IMR-90 (cell line): ENCODE measurements around the gene HADHB. TPM values are rescaled to one million over a fixed set of nuclear protein-coding genes. Genes with fewer than 3 reads are reported as not detected.

Experiments
- ATAC-seq: fragments of 200-7000 bp; cut with Tn5 transposase; 2 replicates; pipeline ENCODE4 v1.9.1; 2020; ENCODE audit warnings: low read depth, mild to moderate bottlenecking, moderate library complexity
- BruUV-seq: library from RNA; stranded (reverse); fragments of 400-500 nt; replicated peaks from 2 replicates; lab custom pipeline; 2021; lab: Mats Ljungman, UMichigan
- CTCF ChIA-PET: fragments of 300-600 bp; formaldehyde crosslinking; extraction: SDS; loops from one replicate; lab custom pipeline; 2021; ENCODE audit warnings: antibody characterized with exemption; lab: Yijun Ruan, JAX
- POLR2A ChIA-PET: fragments of 300-600 bp; sonication (Branson Sonifier 250); formaldehyde crosslinking; loops from one replicate; lab custom pipeline; 2022; ENCODE audit warnings: antibody characterized with exemption; ENCODE audit not compliant: unreplicated experiment; lab: Charles Lee
- DNase-seq: peaks from one replicate; pipeline ENCODE4 v3.0.0; 2013
- H2AFZ ChIP-seq: replicated peaks from 2 replicates; pipeline ENCODE3; 2013; ENCODE audit warnings: low read length, mild to moderate bottlenecking; ENCODE audit not compliant: poor library complexity
- H2AK5ac ChIP-seq: 2 replicates; pipeline ENCODE4 v1.6.1; 2013; ENCODE audit warnings: low read depth, low read length, inconsistent platforms
- H2AK9ac ChIP-seq: replicated peaks from 2 replicates; pipeline ENCODE3; 2013; ENCODE audit warnings: mild to moderate bottlenecking, low read depth, low read length, moderate library complexity; ENCODE audit not compliant: poor library complexity
- H2BK120ac ChIP-seq: 2 replicates; pipeline ENCODE4 v1.6.1; 2013; ENCODE audit warnings: low read depth, low read length, inconsistent platforms
- H2BK15ac ChIP-seq: 3 replicates; pipeline ENCODE4 v1.6.1; 2013; ENCODE audit warnings: low read depth, low read length, inconsistent platforms
- H2BK20ac ChIP-seq: 2 replicates; pipeline ENCODE4 v1.6.1; 2013; ENCODE audit warnings: low read depth, mild to moderate bottlenecking, inconsistent platforms, low read length, moderate library complexity
- H2BK5ac ChIP-seq: 2 replicates; pipeline ENCODE4 v1.6.1; 2013; ENCODE audit warnings: mild to moderate bottlenecking, low read depth, low read length, inconsistent platforms; ENCODE audit not compliant: poor library complexity, severe bottlenecking
- H3K14ac ChIP-seq: replicated peaks from 2 replicates; pipeline ENCODE4 v1.6.1; 2013; ENCODE audit warnings: low read depth, low read length, inconsistent platforms
- H3K18ac ChIP-seq: 2 replicates; pipeline ENCODE4 v1.6.1; 2013; ENCODE audit warnings: low read depth, low read length, control low read depth
- H3K23ac ChIP-seq: 2 replicates; pipeline ENCODE4 v1.6.1; 2013; ENCODE audit warnings: low read depth, low read length, inconsistent platforms
- H3K27ac ChIP-seq: 2 replicates; pipeline ENCODE4 v1.5.1; 2013; ENCODE audit warnings: mild to moderate bottlenecking, control low read depth, low read length; ENCODE audit not compliant: insufficient read depth
- H3K27me3 ChIP-seq: 2 replicates; pipeline ENCODE4 v1.6.1; 2013; ENCODE audit warnings: low read length; ENCODE audit not compliant: control insufficient read depth, insufficient read depth
- H3K36me3 ChIP-seq: 2 replicates; pipeline ENCODE4 v1.6.1; 2013; ENCODE audit warnings: low read length, mixed read lengths; ENCODE audit not compliant: control insufficient read depth, insufficient read depth
- H3K4ac ChIP-seq: 2 replicates; pipeline ENCODE4 v1.6.1; 2013; ENCODE audit warnings: low read depth, low read length, inconsistent platforms
- H3K4me1 ChIP-seq: 2 replicates; pipeline ENCODE4 v1.6.1; 2013; ENCODE audit warnings: low read length, mixed read lengths; ENCODE audit not compliant: control insufficient read depth, insufficient read depth
- H3K4me2 ChIP-seq: 2 replicates; pipeline ENCODE4 v1.6.1; 2013; ENCODE audit warnings: low read depth, mild to moderate bottlenecking, control low read depth, low read length, moderate library complexity
- H3K4me3 ChIP-seq: 2 replicates; pipeline ENCODE4 v1.5.1; 2013; ENCODE audit warnings: low read depth, mild to moderate bottlenecking, control low read depth, low read length, moderate library complexity; ENCODE audit not compliant: insufficient read depth
- H3K56ac ChIP-seq: 2 replicates; pipeline ENCODE4 v1.6.1; 2013; ENCODE audit warnings: low read length, inconsistent platforms; ENCODE audit not compliant: insufficient read depth; ENCODE audit errors: extremely low read depth
- H3K79me1 ChIP-seq, 2 experiments: 2 replicates each; pipeline ENCODE4 v1.6.1; 2013; ENCODE audit warnings: low read length in 2 of 2, inconsistent platforms in 1 of 2, low read depth in 1 of 2
- H3K9ac ChIP-seq: 2 replicates; pipeline ENCODE4 v1.6.1; 2013; ENCODE audit warnings: low read depth, low read length, control low read depth
- H3K9me1 ChIP-seq: 2 replicates; pipeline ENCODE4 v1.6.1; 2013; ENCODE audit warnings: low read length, inconsistent platforms; ENCODE audit not compliant: insufficient read depth
- H3K9me3 ChIP-seq: 2 replicates; pipeline ENCODE4 v1.6.1; 2013; ENCODE audit warnings: low read length; ENCODE audit not compliant: control insufficient read depth, insufficient read depth
- H4K20me1 ChIP-seq: 2 replicates; pipeline ENCODE4 v1.6.1; 2013; ENCODE audit warnings: low read length, inconsistent platforms; ENCODE audit not compliant: insufficient read depth
- H4K5ac ChIP-seq: 2 replicates; pipeline ENCODE4 v1.6.1; 2013; ENCODE audit warnings: mild to moderate bottlenecking, low read depth, low read length, control low read depth
- H4K8ac ChIP-seq, 2 experiments: 2 replicates each; pipeline ENCODE4 v1.6.1; 2013; ENCODE audit warnings: low read depth in 2 of 2, low read length in 2 of 2, control low read depth in 1 of 2, inconsistent platforms in 1 of 2
- H4K91ac ChIP-seq: 2 replicates; pipeline ENCODE4 v1.6.1; 2013; ENCODE audit warnings: low read depth, low read length, inconsistent platforms; ENCODE audit not compliant: insufficient read depth
- CEBPB ChIP-seq: IDR thresholded peaks from 2 replicates; pipeline ENCODE4 v1.6.1; 2012; ENCODE audit warnings: low read depth, low read length, improper control_type of control experiment
- ELK1 ChIP-seq: fragments of 150-350 bp; IDR thresholded peaks from 2 replicates; pipeline ENCODE4 v1.6.1; 2016; ENCODE audit warnings: low read depth, mild to moderate bottlenecking, low read length, moderate library complexity, borderline replicate concordance
- FOS ChIP-seq: fragments of 150-350 bp; IDR thresholded peaks from 2 replicates; pipeline ENCODE4 v1.6.1; 2016; ENCODE audit warnings: low read depth, low read length
- MAFK ChIP-seq: IDR thresholded peaks from 2 replicates; pipeline ENCODE4 v1.6.1; 2012; ENCODE audit warnings: low read depth, low read length, improper control_type of control experiment
- MAZ ChIP-seq: IDR thresholded peaks from 2 replicates; pipeline ENCODE4 v1.6.1; 2012; ENCODE audit warnings: low read depth, mild to moderate bottlenecking, low read length, improper control_type of control experiment, moderate library complexity, borderline replicate concordance
- MXI1 ChIP-seq: IDR thresholded peaks from 2 replicates; pipeline ENCODE4 v1.6.1; 2012; ENCODE audit warnings: low read depth, mild to moderate bottlenecking, low read length, moderate library complexity, borderline replicate concordance
- POLR2A ChIP-seq: IDR thresholded peaks from 2 replicates; pipeline ENCODE4 v1.6.1; 2012; ENCODE audit warnings: mild to moderate bottlenecking, low read depth, low read length
- RAD21 ChIP-seq: IDR thresholded peaks from 2 replicates; pipeline ENCODE4 v1.6.1; 2012; ENCODE audit warnings: low read length, improper control_type of control experiment
- RCOR1 ChIP-seq: IDR thresholded peaks from 2 replicates; pipeline ENCODE4 v1.6.1; 2012; ENCODE audit warnings: mild to moderate bottlenecking, low read length, improper control_type of control experiment; ENCODE audit not compliant: insufficient replicate concordance
- RFX5 ChIP-seq: IDR thresholded peaks from 2 replicates; pipeline ENCODE4 v1.8.0; 2012; ENCODE audit warnings: low read depth, mild to moderate bottlenecking, low read length, moderate library complexity
- WGBS, 2 experiments: methylation state at CpG; one replicate each; pipeline versions ENCODE4 v1.1.5 to v1.1.7; 2013; ENCODE audit warnings: missing lambda C conversion rate in 2 of 2; ENCODE audit not compliant: insufficient read length in 1 of 2; ENCODE audit errors: extremely low coverage in 2 of 2; 5-methylcytosine and 5-hydroxymethylcytosine counted together
- dilution Hi-C: fragments of 300-500 bp; cut with HindIII; formaldehyde crosslinking; loops from one replicate; pipeline ENCODE4 v1.14.3; 2018; ENCODE audit warnings: low sequenced_read_pairs; ENCODE audit not compliant: unreplicated experiment
- in situ Hi-C: fragments of 300-500 bp; cut with MboI; formaldehyde crosslinking; loops from 3 replicates; pipeline ENCODE4 v1.14.3; 2019; ENCODE audit warnings: low sequenced_read_pairs, inconsistent platforms, mixed read lengths
- intact Hi-C: fragments of 100-400 bp; cut with micrococcal nuclease; formaldehyde crosslinking; loops from 2 replicates; pipeline ENCODE4 v1.10.0; 2022
- polyA plus RNA-seq, 3 experiments: library from polyadenylated mRNA; depleted of rRNA; stranded (reverse); fragments of >200 nt; gene quantifications; 2 replicates each; pipeline ENCODE4 v1.2.3, GENCODE V29; 2012; ENCODE audit warnings: low replicate concordance in 1 of 3
- total RNA-seq: library from RNA; depleted of rRNA; stranded (reverse); fragments of >200 nt; gene quantifications from 2 replicates; pipeline ENCODE4 v1.2.3, GENCODE V29; 2012

HADHB gene
- total and polyA plus RNA-seq, 2 of the 4 experiments (the other 2 are of a cell fraction), result 67.9 to 79.8 TPM

DNA sequence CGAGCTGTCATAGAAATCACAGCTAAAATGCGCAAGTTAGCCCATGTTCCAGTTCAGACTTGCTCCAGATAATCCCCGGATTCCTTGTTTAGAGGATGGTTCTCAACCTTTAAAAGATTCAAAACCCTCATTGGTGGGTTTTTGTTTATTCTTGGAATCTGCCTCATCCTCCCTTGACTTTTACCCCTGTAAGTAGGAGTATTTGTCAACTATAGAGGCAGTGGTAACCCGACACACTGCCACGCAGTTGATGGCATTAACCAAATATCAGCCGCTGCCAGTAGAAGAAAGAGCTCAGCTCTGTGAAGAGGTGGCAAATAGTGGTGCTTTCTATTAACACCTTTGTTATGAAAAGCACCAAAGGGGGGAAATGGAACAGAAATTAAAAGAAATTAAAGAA, 60.8 kb downstream of the HADHB start:
- no peak overlapping the region for H3K56ac ChIP-seq
- H3K9ac ChIP-seq, result no peak overlapping the region
- H2BK120ac ChIP-seq, result no peak overlapping the region
- H2BK15ac ChIP-seq, result no peak overlapping the region
- in situ Hi-C loops, result no loop called here
- dilution Hi-C loops, result no loop called here
- H3K27me3 ChIP-seq, result peaks cover 4% of the 10 kb centered on the region; the same call in 1 of the 2 replicates
- H4K91ac ChIP-seq, result no peak overlapping the region
- H3K9me1 ChIP-seq, result no peaks in the 10 kb centered on the region
- H3K4me1 ChIP-seq, result peaks cover under 1% of the 10 kb centered on the region; the same call in 1 of the 2 replicates
- POLR2A ChIA-PET, result no interaction called here
- WGBS, 2 experiments, result no CpG with 5 or more reads among the region's 6 CpGs
- CTCF ChIA-PET, result no interaction called here
- H3K4me3 ChIP-seq, result no peak overlapping the region
- H3K4ac ChIP-seq, result no peak overlapping the region
- no peaks in the 10 kb centered on the region for H3K9me3 ChIP-seq
- no peak for DNase-seq
- no TSS peak for BruUV-seq
- no peak overlapping the region for H3K14ac ChIP-seq
- intact Hi-C loops, result no loop called here
- no peak overlapping the region for H2AK9ac ChIP-seq
- H4K8ac ChIP-seq, result no peak overlapping the region
- no peak for ATAC-seq
- no peak overlapping the region for H3K23ac ChIP-seq
- no peak overlapping the region for H3K4me2 ChIP-seq
- H3K18ac ChIP-seq, result no peak overlapping the region
- H2BK5ac ChIP-seq, result no peak overlapping the region
- no peaks in the 10 kb centered on the region for H3K36me3 ChIP-seq
- H2AFZ ChIP-seq, result no peak overlapping the region
- H2BK20ac ChIP-seq, result no peak overlapping the region
- H2AK5ac ChIP-seq, result no peak overlapping the region
- no peaks in the 10 kb centered on the region for H4K20me1 ChIP-seq
- no peaks in the 10 kb centered on the region for H3K79me1 ChIP-seq
- no peak for TF ChIP-seq RCOR1
- TF ChIP-seq CEBPB, result no peak
- no peak for TF ChIP-seq RAD21
- no peak for TF ChIP-seq MXI1
- TF ChIP-seq FOS, result no peak
- TF ChIP-seq POLR2A, result no peak
- TF ChIP-seq MAFK, result no peak
- TF ChIP-seq MAZ, result no peak
- TF ChIP-seq ELK1, result no peak
- TF ChIP-seq RFX5, result no peak
- H4K5ac ChIP-seq, result no peak overlapping the region
- no peak overlapping the region for H3K27ac ChIP-seq
